NCI-H748 (cell line): ENCODE data around the gene AAK1.
"Not testable (repeated sequence)": the region's sequence is repeated elsewhere in the genome, so short reads cannot be mapped to it uniquely, and the experiment has no call there.

Source experiments
- DNase-seq: peaks from one replicate; lab custom pipeline; 2025; ENCODE audit not compliant: unreplicated experiment; lab: John Stamatoyannopoulos, UW

The AAK1 gene

GRCh38 chr2:69660637-69661036 lies 17.1 kb upstream of the AAK1 start:
- DNase-seq = no peak

- DNase-seq = no peak
These were observed 16.5 kb upstream of the AAK1 start for GRCh38 chr2:69659941-69660483.

GRCh38 chr2:69659349-69659748 lies 15.8 kb upstream of the AAK1 start:
- DNase-seq = no peak

- DNase-seq = no peak
These were observed 8.7 kb upstream of the AAK1 start for GRCh38 chr2:69652206-69652605.

GRCh38 chr2:69647196-69647595 lies 3.7 kb upstream of the AAK1 start:
- not testable (repeated sequence) for DNase-seq

- no peak for DNase-seq
These were observed 3.2 kb upstream of the AAK1 start for GRCh38 chr2:69646714-69647113.

GRCh38 chr2:69645921-69646320 lies 2.4 kb upstream of the AAK1 start:
- no peak for DNase-seq

- DNase-seq = peak; percentile 21
These were observed 1.5 kb upstream of the AAK1 start for GRCh38 chr2:69645031-69645431.

GRCh38 chr2:69644506-69644979 lies 1.0 kb upstream of the AAK1 start:
- peak; percentile 26 for DNase-seq

GRCh38 chr2:69642709-69643601 lies 584 bp downstream of the AAK1 start:
- peak; percentile 38 for DNase-seq

GRCh38 chr2:69641887-69642708 lies 1.4 kb downstream of the AAK1 start:
- no peak for DNase-seq

GRCh38 chr2:69641471-69641870 lies 2.1 kb downstream of the AAK1 start:
- DNase-seq = no peak

- DNase-seq = no peak
These were observed 4.3 kb downstream of the AAK1 start for GRCh38 chr2:69639266-69639665.

- no peak for DNase-seq
These were observed 4.9 kb downstream of the AAK1 start for GRCh38 chr2:69638630-69639029.

GRCh38 chr2:69637923-69638322 lies 5.6 kb downstream of the AAK1 start:
- DNase-seq = no peak

GRCh38 chr2:69636395-69636794 lies 7.1 kb downstream of the AAK1 start:
- DNase-seq = no peak

- DNase-seq = no peak
These were observed 8.1 kb downstream of the AAK1 start for GRCh38 chr2:69635432-69635831.

GRCh38 chr2:69634196-69634821 lies 9.2 kb downstream of the AAK1 start:
- no peak for DNase-seq

GRCh38 chr2:69631402-69631801 lies 12.1 kb downstream of the AAK1 start:
- no peak for DNase-seq

- DNase-seq = no peak
These were observed 13.5 kb downstream of the AAK1 start for GRCh38 chr2:69629921-69630608.
